H9 (cell line): ENCODE results near the gene SPATA6L. TPM values are rescaled to one million over a fixed set of nuclear protein-coding genes. Genes with fewer than 3 reads are reported as not detected.

Experiments used
- DNase-seq: peaks from one replicate; pipeline ENCODE4 v3.0.0-alpha.2; 2017
- H2AFZ ChIP-seq: one replicate; pipeline ENCODE4 v1.6.1; 2013; ENCODE audit warnings: mild to moderate bottlenecking, low read length, control low read depth, moderate library complexity
- H2AK5ac ChIP-seq: 2 replicates; pipeline ENCODE4 v1.6.1; 2013; ENCODE audit warnings: low read length, control low read depth, mixed read lengths; ENCODE audit not compliant: insufficient read length
- H2BK120ac ChIP-seq: one replicate; pipeline ENCODE4 v1.6.1; 2013; ENCODE audit warnings: low read depth, mild to moderate bottlenecking, low read length, control low read depth, inconsistent platforms; ENCODE audit not compliant: poor library complexity, severe bottlenecking
- H2BK12ac ChIP-seq: 2 replicates; pipeline ENCODE4 v1.6.1; 2013; ENCODE audit warnings: low read length, control low read depth, mixed read lengths, low read depth; ENCODE audit not compliant: insufficient read length
- H2BK15ac ChIP-seq: 2 replicates; pipeline ENCODE4 v1.6.1; 2013; ENCODE audit warnings: low read depth, low read length, control low read depth
- H2BK20ac ChIP-seq: one replicate; pipeline ENCODE4 v1.6.1; 2013; ENCODE audit warnings: low read depth, mild to moderate bottlenecking, low read length, control low read depth, inconsistent platforms; ENCODE audit not compliant: poor library complexity, severe bottlenecking
- H2BK5ac ChIP-seq: 2 replicates; pipeline ENCODE4 v1.6.1; 2013; ENCODE audit warnings: low read length, control low read depth, mixed read lengths; ENCODE audit not compliant: insufficient read length
- H3K14ac ChIP-seq: 2 replicates; pipeline ENCODE4 v1.6.1; 2013; ENCODE audit warnings: low read length, control low read depth; ENCODE audit not compliant: insufficient read depth
- H3K18ac ChIP-seq: 2 replicates; pipeline ENCODE4 v1.6.1; 2013; ENCODE audit warnings: low read depth, mild to moderate bottlenecking, mixed read lengths, low read length, control low read depth; ENCODE audit not compliant: insufficient read length
- H3K23ac ChIP-seq: 2 replicates; pipeline ENCODE4 v1.6.1; 2013; ENCODE audit warnings: low read length, control low read depth, mixed read lengths, low read depth; ENCODE audit not compliant: insufficient read length
- H3K23me2 ChIP-seq: 2 replicates; pipeline ENCODE4 v1.6.1; 2013; ENCODE audit warnings: low read depth, mild to moderate bottlenecking, mixed read lengths, low read length, control low read depth; ENCODE audit not compliant: insufficient read length, poor library complexity, severe bottlenecking
- H3K27ac ChIP-seq: 2 replicates; pipeline ENCODE4 v1.5.1; 2013; ENCODE audit warnings: low read length, control low read depth, mixed read lengths, low read depth; ENCODE audit not compliant: insufficient read length
- H3K27me3 ChIP-seq: 2 replicates; pipeline ENCODE4 v1.6.1; 2013; ENCODE audit warnings: low read length, control low read depth, inconsistent platforms; ENCODE audit not compliant: insufficient read depth
- H3K4ac ChIP-seq: 2 replicates; pipeline ENCODE4 v1.6.1; 2013; ENCODE audit warnings: low read depth, mild to moderate bottlenecking, control low read depth, inconsistent platforms, low read length, moderate library complexity
- H3K4me1 ChIP-seq: 2 replicates; pipeline ENCODE4 v1.6.1; 2013; ENCODE audit warnings: low read length, control low read depth, inconsistent platforms; ENCODE audit not compliant: insufficient read depth
- H3K4me2 ChIP-seq: 2 replicates; pipeline ENCODE4 v1.6.1; 2013; ENCODE audit warnings: low read length, control low read depth, mixed read lengths; ENCODE audit not compliant: insufficient read length, insufficient read depth
- H3K56ac ChIP-seq: 2 replicates; pipeline ENCODE4 v1.6.1; 2013; ENCODE audit warnings: low read depth, mild to moderate bottlenecking, mixed read lengths, low read length, control low read depth; ENCODE audit not compliant: insufficient read length
- H3K79me1 ChIP-seq: 2 replicates; pipeline ENCODE4 v1.6.1; 2013; ENCODE audit warnings: low read depth, mild to moderate bottlenecking, moderate library complexity, low read length, control low read depth, inconsistent platforms; ENCODE audit not compliant: insufficient read depth, poor library complexity, severe bottlenecking
- H3K79me2 ChIP-seq: 2 replicates; pipeline ENCODE4 v1.6.1; 2013; ENCODE audit warnings: low read length, control low read depth, inconsistent platforms; ENCODE audit not compliant: insufficient read depth
- H3K9ac ChIP-seq: 2 replicates; pipeline ENCODE4 v1.6.1; 2013; ENCODE audit warnings: low read length, control low read depth, mixed read lengths; ENCODE audit not compliant: insufficient read length; ENCODE audit errors: extremely low read depth
- H3K9me3 ChIP-seq: one replicate; pipeline ENCODE4 v1.6.1; 2013; ENCODE audit warnings: low read depth, low read length, inconsistent platforms; ENCODE audit not compliant: control insufficient read depth
- H3T11ph ChIP-seq: one replicate; pipeline ENCODE4 v1.6.1; 2013; ENCODE audit warnings: mild to moderate bottlenecking, low read length, control low read depth, inconsistent platforms
- H4K20me1 ChIP-seq: one replicate; pipeline ENCODE4 v1.6.1; 2013; ENCODE audit not compliant: control insufficient read depth, insufficient read length, insufficient read depth
- H4K5ac ChIP-seq: 2 replicates; pipeline ENCODE4 v1.6.1; 2013; ENCODE audit warnings: low read depth, mild to moderate bottlenecking, mixed read lengths, low read length, control low read depth; ENCODE audit not compliant: insufficient read length
- H4K8ac ChIP-seq: replicated peaks from 2 replicates; pipeline ENCODE4 v1.6.1; 2013; ENCODE audit warnings: low read length, control low read depth, mixed read lengths, low read depth; ENCODE audit not compliant: insufficient read length
- H4K91ac ChIP-seq: 2 replicates; pipeline ENCODE4 v1.6.1; 2013; ENCODE audit warnings: low read depth, mild to moderate bottlenecking, moderate library complexity, mixed read lengths, low read length, control low read depth; ENCODE audit not compliant: insufficient read length
- H3K27ac Mint-ChIP-seq, 3 experiments: 2 replicates in 2 of 3; 3 replicates in 1 of 3; pipeline ENCODE4 v1.8.0; 2020 to 2021; ENCODE audit warnings: mixed read lengths in 3 of 3, mild to moderate bottlenecking in 1 of 3, moderate library complexity in 1 of 3
- H3K27me3 Mint-ChIP-seq: 2 replicates; pipeline ENCODE4 v1.8.0; 2021; ENCODE audit warnings: low read depth, mild to moderate bottlenecking, moderate library complexity, mixed read lengths
- H3K36me3 Mint-ChIP-seq, 3 experiments: 2 replicates in 2 of 3; 3 replicates in 1 of 3; pipeline ENCODE4 v1.8.0; 2020 to 2021; ENCODE audit warnings: low read depth in 3 of 3, mixed read lengths in 3 of 3; ENCODE audit not compliant: insufficient read depth in 1 of 3
- H3K4me1 Mint-ChIP-seq, 2 experiments: 2 replicates each; pipeline ENCODE4 v1.8.0; 2020; ENCODE audit warnings: mixed read lengths in 2 of 2
- H3K4me3 Mint-ChIP-seq, 2 experiments: 2 replicates in 1 of 2; 3 replicates in 1 of 2; pipeline ENCODE4 v1.8.0; 2020 to 2021; ENCODE audit warnings: mild to moderate bottlenecking in 2 of 2, mixed read lengths in 2 of 2, moderate library complexity in 1 of 2
- H3K9me3 Mint-ChIP-seq, 2 experiments: 2 replicates in 1 of 2; 3 replicates in 1 of 2; pipeline ENCODE4 v1.8.0; 2020; ENCODE audit warnings: mild to moderate bottlenecking in 2 of 2, mixed read lengths in 2 of 2, moderate library complexity in 1 of 2
- CTCF ChIP-seq: fragments of 200-600 bp; sonication (generic); conservative IDR thresholded peaks from 3 replicates; pipeline ENCODE4 v1.8.0; 2021; ENCODE audit warnings: antibody characterized with exemption, mild to moderate bottlenecking
- WGBS: extraction: QIAGEN DNeasy Blood & Tissue Kit; methylation state at CpG from one replicate; pipeline ENCODE4 v1.1.7; 2013; ENCODE audit warnings: missing lambda C conversion rate, low lambda C conversion rate, mixed read lengths; ENCODE audit not compliant: insufficient read length; ENCODE audit errors: extremely low coverage; 5-methylcytosine and 5-hydroxymethylcytosine counted together
- total RNA-seq: library from RNA; stranded (reverse); gene quantifications from 2 replicates; pipeline ENCODE4 v1.2.1, GENCODE V29; 2021

Gene SPATA6L
- total RNA-seq, 1 experiment from 2014 or later, result 0.87 TPM

- H3K4me1 ChIP-seq, result peaks cover 3% of the 10 kb centered on the region; the same call in 1 of the 2 replicates
- no peak overlapping the region for H2BK12ac ChIP-seq
- H3K79me2 ChIP-seq, result no peaks in the 10 kb centered on the region
- no peaks in the 10 kb centered on the region for H3K36me3 Mint-ChIP-seq
- no peak overlapping the region for H3K4ac ChIP-seq
- H4K91ac ChIP-seq, result no peak overlapping the region
- H2BK5ac ChIP-seq, result no peak overlapping the region
- H2BK120ac ChIP-seq, result no peak overlapping the region
- no peak overlapping the region for H3K9ac ChIP-seq
- H2AFZ ChIP-seq, result no peak overlapping the region
- DNase-seq, result no peak
- peak overlapping the region in 1 of 3 experiments; percentile 21; a peak in 1 of 7 replicates for H3K27ac Mint-ChIP-seq
- H4K20me1 ChIP-seq, result no peaks in the 10 kb centered on the region
- no CpG with 5 or more reads among the region's 2 CpGs for WGBS
- no peak overlapping the region for H3K14ac ChIP-seq
- no peak overlapping the region for H3T11ph ChIP-seq
- no peaks in the 10 kb centered on the region for H3K27me3 ChIP-seq
- H2BK15ac ChIP-seq, result no peak overlapping the region
- no peak overlapping the region for H3K4me2 ChIP-seq
- H3K27me3 Mint-ChIP-seq, result no peaks in the 10 kb centered on the region
- no peak overlapping the region for H3K56ac ChIP-seq
- no peak overlapping the region for H3K4me3 Mint-ChIP-seq
- no peak overlapping the region for H2BK20ac ChIP-seq
- H3K4me1 Mint-ChIP-seq, result peaks cover 10 to 13% of the 10 kb centered on the region in 2 experiments
- H3K79me1 ChIP-seq, result no peaks in the 10 kb centered on the region
- no peak overlapping the region for H2AK5ac ChIP-seq
- no peak overlapping the region for H3K23ac ChIP-seq
- no peaks in the 10 kb centered on the region; a peak in 1 of 5 replicates for H3K9me3 Mint-ChIP-seq
- no peak overlapping the region for H4K5ac ChIP-seq
- peak; percentile 72 for TF ChIP-seq CTCF
- no peak overlapping the region for H4K8ac ChIP-seq
- H3K27ac ChIP-seq, result no peak overlapping the region
- no peaks in the 10 kb centered on the region for H3K9me3 ChIP-seq
- H3K18ac ChIP-seq, result no peak overlapping the region
- H3K23me2 ChIP-seq, result no peaks in the 10 kb centered on the region
These were observed 26.3 kb downstream of the SPATA6L start for GRCh38 chr9:4640027-4640426.
